Loucy (cell line): ENCODE measurements around the gene IL21R.

Experiments used
- H2AFZ ChIP-seq: fragments of 200-600 bp; sonication (generic); 2 replicates; pipeline ENCODE4 v1.6.0; 2016; ENCODE audit warnings: antibody characterized with exemption, mild to moderate bottlenecking, low read length, moderate library complexity
- H3F3A ChIP-seq: fragments of 200-600 bp; 2 replicates; pipeline ENCODE4 v1.6.0; 2016; ENCODE audit warnings: antibody characterized with exemption, low read depth, mild to moderate bottlenecking
- H3K27me3 ChIP-seq: fragments of 200-600 bp; sonication (generic); 2 replicates; pipeline ENCODE4 v1.6.1; 2014; ENCODE audit warnings: low read length, mild to moderate bottlenecking; ENCODE audit not compliant: insufficient read depth, poor library complexity, severe bottlenecking
- H3K36me3 ChIP-seq: fragments of 200-600 bp; sonication (generic); 2 replicates; pipeline ENCODE4 v1.6.1; 2016; ENCODE audit warnings: low read length; ENCODE audit not compliant: insufficient read depth
- H3K4me1 ChIP-seq: fragments of 200-600 bp; sonication (generic); 2 replicates; pipeline ENCODE4 v1.5.1; 2014; ENCODE audit warnings: low read length, mild to moderate bottlenecking; ENCODE audit not compliant: insufficient read depth, poor library complexity, severe bottlenecking
- H3K4me2 ChIP-seq: fragments of 200-600 bp; sonication (generic); 2 replicates; pipeline ENCODE4 v1.6.0; 2014; ENCODE audit warnings: antibody characterized with exemption, low read length, low read depth, mild to moderate bottlenecking; ENCODE audit not compliant: poor library complexity, severe bottlenecking
- H3K4me3 ChIP-seq: fragments of 200-600 bp; sonication (generic); 2 replicates; pipeline ENCODE4 v1.5.1; 2014; ENCODE audit warnings: low read length, mild to moderate bottlenecking, mixed read lengths; ENCODE audit not compliant: poor library complexity, severe bottlenecking
- H3K79me2 ChIP-seq: fragments of 200-600 bp; sonication (generic); 2 replicates; pipeline ENCODE4 v1.6.1; 2014; ENCODE audit warnings: low read length; ENCODE audit not compliant: insufficient read depth
- H3K9ac ChIP-seq: fragments of 200-600 bp; sonication (generic); 2 replicates; pipeline ENCODE4 v1.6.0; 2014; ENCODE audit warnings: mild to moderate bottlenecking, low read depth, low read length, moderate library complexity; ENCODE audit not compliant: poor library complexity, severe bottlenecking
- H3K9me2 ChIP-seq: fragments of 200-600 bp; sonication (generic); replicated peaks from 2 replicates; pipeline ENCODE4 v1.6.1; 2016; ENCODE audit warnings: low read depth, low read length, mixed read lengths
- H3K9me3 ChIP-seq: fragments of 200-600 bp; sonication (generic); 2 replicates; pipeline ENCODE4 v1.6.1; 2014; ENCODE audit warnings: mild to moderate bottlenecking, antibody characterized with exemption, low read length, low read depth; ENCODE audit not compliant: insufficient read depth
- H4K20me1 ChIP-seq: fragments of 200-600 bp; sonication (generic); 2 replicates; pipeline ENCODE4 v1.6.0; 2014; ENCODE audit warnings: antibody characterized with exemption, low read length, mild to moderate bottlenecking; ENCODE audit not compliant: insufficient read depth, poor library complexity, severe bottlenecking
- CTCF ChIP-seq: fragments of 200-600 bp; sonication (generic); conservative IDR thresholded peaks from 2 replicates; pipeline ENCODE4 v1.5.1; 2014; ENCODE audit warnings: mild to moderate bottlenecking, antibody characterized with exemption, low read length
- EZH2phosphoT487 ChIP-seq: fragments of 200-600 bp; IDR thresholded peaks from 2 replicates; pipeline ENCODE4 v1.6.1; 2018; ENCODE audit warnings: antibody characterized with exemption, mild to moderate bottlenecking, moderate library complexity, borderline replicate concordance

Gene IL21R

DNA sequence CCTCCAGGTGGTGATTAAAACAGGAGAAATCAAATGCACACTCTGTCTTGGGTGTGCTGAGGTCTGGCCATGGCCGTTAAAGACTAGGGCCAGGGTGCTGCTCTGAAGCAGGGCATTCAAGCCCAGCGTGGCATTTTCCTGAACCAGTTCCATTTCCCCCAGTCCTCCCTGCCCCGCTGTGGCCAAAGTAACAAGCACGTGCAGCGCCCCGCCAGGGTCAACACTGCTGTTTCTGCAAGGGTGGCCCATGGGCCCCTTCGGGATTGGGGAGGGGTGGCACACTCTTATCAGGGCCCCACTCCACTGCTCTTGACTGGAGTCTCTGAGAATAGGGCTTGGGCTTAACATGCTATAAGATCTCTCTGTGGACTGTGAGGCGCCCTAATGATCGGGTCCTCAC lies 72.9 kb downstream of the IL21R start:
- Histone ChIP-seq H3K79me2 (no peaks in the 10 kb centered on the region), H3K27me3 (no peaks in the 10 kb centered on the region), H3K4me3 (no peak overlapping the region), H3K9me3 (no peaks in the 10 kb centered on the region), H3K36me3 (peaks cover 79% of the 10 kb centered on the region; the same call in 1 of the 2 replicates), H4K20me1 (no peaks in the 10 kb centered on the region), H3K4me1 (no peaks in the 10 kb centered on the region), H3F3A (no peaks in the 10 kb centered on the region), H3K4me2 (no peak overlapping the region), H3K9me2 (no peaks in the 10 kb centered on the region), H2AFZ (no peak overlapping the region), H3K9ac (no peak overlapping the region)
- TF ChIP-seq CTCF (no peak), EZH2phosphoT487 (no peak)

DNA sequence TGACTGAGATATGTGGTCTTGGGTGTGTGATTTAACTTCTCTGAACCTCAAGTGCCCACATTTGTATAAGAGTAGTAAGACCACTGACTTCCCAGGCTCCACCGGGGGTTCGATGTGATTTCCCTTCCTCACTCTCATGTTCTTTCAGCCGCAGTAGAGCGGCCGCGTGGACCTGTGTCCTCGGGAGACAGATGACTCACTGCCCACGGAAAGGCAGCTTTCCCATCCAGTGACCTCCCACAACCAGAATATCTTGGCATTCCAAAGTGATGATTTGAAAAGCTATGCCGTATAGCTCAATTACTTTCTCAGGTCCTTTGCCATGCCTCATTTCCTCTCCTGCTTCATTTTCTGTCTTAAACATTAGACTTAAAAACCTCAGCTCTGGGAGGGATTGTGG lies 73.6 kb downstream of the IL21R start:
- no peaks in the 10 kb centered on the region for H3F3A ChIP-seq
- TF ChIP-seq CTCF (no peak), EZH2phosphoT487 (no peak)

GRCh38 chr16:27476240-27476639 lies 74.3 kb downstream of the IL21R start:
- Histone ChIP-seq H3K9me2 (no peaks in the 10 kb centered on the region), H3K4me1 (no peaks in the 10 kb centered on the region), H3K36me3 (peaks cover 77% of the 10 kb centered on the region; the same call in 1 of the 2 replicates), H2AFZ (no peak overlapping the region), H3K4me2 (no peak overlapping the region), H3K27me3 (no peaks in the 10 kb centered on the region), H3K4me3 (no peak overlapping the region), H3F3A (no peaks in the 10 kb centered on the region), H3K79me2 (no peaks in the 10 kb centered on the region), H3K9me3 (no peaks in the 10 kb centered on the region), H3K9ac (no peak overlapping the region), H4K20me1 (no peaks in the 10 kb centered on the region)
- TF ChIP-seq CTCF, result no peak
- TF ChIP-seq EZH2phosphoT487, result no peak

More for the DNA sequence above, 73.6 kb downstream of the IL21R start:
- H3K9ac ChIP-seq, result no peak overlapping the region
- no peaks in the 10 kb centered on the region for H3K79me2 ChIP-seq
- no peak overlapping the region for H3K4me2 ChIP-seq
- H4K20me1 ChIP-seq, result no peaks in the 10 kb centered on the region
- no peaks in the 10 kb centered on the region for H3K9me2 ChIP-seq
- no peaks in the 10 kb centered on the region for H3K9me3 ChIP-seq
- no peaks in the 10 kb centered on the region for H3K4me1 ChIP-seq
- no peak overlapping the region for H3K4me3 ChIP-seq
- no peak overlapping the region for H2AFZ ChIP-seq
- H3K36me3 ChIP-seq, result peaks cover 77% of the 10 kb centered on the region; the same call in 1 of the 2 replicates
- no peaks in the 10 kb centered on the region for H3K27me3 ChIP-seq
